SK-N-SH (cell line): Measurements from ENCODE around the gene PPFIBP2.

Source experiments
- EP300 ChIP-seq, 2 experiments: IDR thresholded peaks; 2 replicates each; pipeline versions ENCODE4 v1.4.0 to v1.6.1; 2012; ENCODE audit warnings: borderline replicate concordance in 1 of 2, low read depth in 1 of 2, low read length in 1 of 2
- EZH2phosphoT487 ChIP-seq: fragments of 200-600 bp; sonication (generic); IDR thresholded peaks from 2 replicates; pipeline ENCODE4 v1.6.1; 2017; ENCODE audit warnings: low read depth, mixed run types, mild to moderate bottlenecking, antibody characterized with exemption, moderate library complexity, borderline replicate concordance
- FOXM1 ChIP-seq: IDR thresholded peaks from 2 replicates; pipeline ENCODE4 v1.4.0; 2012; ENCODE audit warnings: low read depth, mild to moderate bottlenecking
- GABPA ChIP-seq: IDR thresholded peaks from 2 replicates; pipeline ENCODE4 v1.4.0; 2012; ENCODE audit warnings: low read depth, mild to moderate bottlenecking
- MAX ChIP-seq: IDR thresholded peaks from 2 replicates; pipeline ENCODE4 v1.4.0; 2012; ENCODE audit warnings: low read depth
- MEF2A ChIP-seq: IDR thresholded peaks from 2 replicates; pipeline ENCODE4 v1.4.0; 2012; ENCODE audit warnings: low read depth, borderline replicate concordance
- POLR2AphosphoS5 ChIP-seq: IDR thresholded peaks from 2 replicates; pipeline ENCODE4 v1.6.1; 2012; ENCODE audit warnings: low read depth, low read length
- REST ChIP-seq: IDR thresholded peaks from 2 replicates; pipeline ENCODE4 v1.6.1; 2012; ENCODE audit warnings: mild to moderate bottlenecking, low read depth, low read length, moderate library complexity
- SMC3 ChIP-seq: IDR thresholded peaks from 2 replicates; pipeline ENCODE4 v1.6.1; 2012; ENCODE audit warnings: low read depth, low read length, improper control_type of control experiment
- TCF12 ChIP-seq: IDR thresholded peaks from 2 replicates; pipeline ENCODE4 v1.4.0; 2012
- USF2 ChIP-seq: fragments of 150-350 bp; IDR thresholded peaks from 2 replicates; pipeline ENCODE4 v1.6.1; 2017; ENCODE audit warnings: antibody characterized with exemption, low read length, low read depth, borderline replicate concordance
- YY1 ChIP-seq: IDR thresholded peaks from 2 replicates; pipeline ENCODE4 v1.4.0; 2012; ENCODE audit warnings: low read depth, mild to moderate bottlenecking
- TF ChIP-seq, protein P1 (sequence below): fragments of 200-600 bp; sonication (generic); IDR thresholded peaks from 2 replicates; pipeline ENCODE4 v1.6.1; 2017; ENCODE audit warnings: antibody characterized with exemption, mild to moderate bottlenecking, moderate library complexity
- TF ChIP-seq, protein P2 (sequence below): IDR thresholded peaks from 2 replicates; pipeline ENCODE4 v1.4.0; 2012; ENCODE audit warnings: low read depth, borderline replicate concordance

DNA sequence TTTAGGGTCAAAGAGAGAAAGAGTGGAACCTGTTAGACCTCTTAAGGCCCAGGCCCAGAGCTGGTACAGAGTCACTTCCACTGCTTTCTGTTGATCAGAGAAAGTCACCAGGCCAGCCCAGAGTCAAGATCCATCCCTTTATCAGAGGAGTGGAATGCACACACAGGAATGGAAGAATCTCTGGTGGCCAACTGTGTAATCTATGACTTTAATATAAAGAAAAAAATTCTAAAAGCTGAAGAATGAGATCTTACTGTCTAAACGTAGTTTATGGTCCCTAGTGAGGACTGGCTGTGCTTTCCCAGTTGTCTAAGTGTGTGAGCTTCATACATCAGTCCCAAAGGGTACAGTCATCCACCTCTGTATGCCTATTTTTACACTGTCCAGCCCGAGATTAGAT lies 51.0 kb downstream of the PPFIBP2 start:
- TF ChIP-seq, protein P1, sequence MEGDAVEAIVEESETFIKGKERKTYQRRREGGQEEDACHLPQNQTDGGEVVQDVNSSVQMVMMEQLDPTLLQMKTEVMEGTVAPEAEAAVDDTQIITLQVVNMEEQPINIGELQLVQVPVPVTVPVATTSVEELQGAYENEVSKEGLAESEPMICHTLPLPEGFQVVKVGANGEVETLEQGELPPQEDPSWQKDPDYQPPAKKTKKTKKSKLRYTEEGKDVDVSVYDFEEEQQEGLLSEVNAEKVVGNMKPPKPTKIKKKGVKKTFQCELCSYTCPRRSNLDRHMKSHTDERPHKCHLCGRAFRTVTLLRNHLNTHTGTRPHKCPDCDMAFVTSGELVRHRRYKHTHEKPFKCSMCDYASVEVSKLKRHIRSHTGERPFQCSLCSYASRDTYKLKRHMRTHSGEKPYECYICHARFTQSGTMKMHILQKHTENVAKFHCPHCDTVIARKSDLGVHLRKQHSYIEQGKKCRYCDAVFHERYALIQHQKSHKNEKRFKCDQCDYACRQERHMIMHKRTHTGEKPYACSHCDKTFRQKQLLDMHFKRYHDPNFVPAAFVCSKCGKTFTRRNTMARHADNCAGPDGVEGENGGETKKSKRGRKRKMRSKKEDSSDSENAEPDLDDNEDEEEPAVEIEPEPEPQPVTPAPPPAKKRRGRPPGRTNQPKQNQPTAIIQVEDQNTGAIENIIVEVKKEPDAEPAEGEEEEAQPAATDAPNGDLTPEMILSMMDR, result no peak
- TF ChIP-seq EZH2phosphoT487, result no peak
- TF ChIP-seq SMC3, result no peak
- TF ChIP-seq EP300 (IDR thresholded peaks at IDR 0.05; ENCODE audit: borderline replicate concordance in 1 of 2, low read depth in 1 of 2, low read length in 1 of 2), result no peak
- TF ChIP-seq YY1, result no peak
- TF ChIP-seq POLR2AphosphoS5, result no peak
- no peak for TF ChIP-seq TCF12
- no peak for TF ChIP-seq MEF2A
- no peak for TF ChIP-seq FOXM1
- TF ChIP-seq USF2, result no peak
- no peak for TF ChIP-seq REST
- TF ChIP-seq, protein P2, sequence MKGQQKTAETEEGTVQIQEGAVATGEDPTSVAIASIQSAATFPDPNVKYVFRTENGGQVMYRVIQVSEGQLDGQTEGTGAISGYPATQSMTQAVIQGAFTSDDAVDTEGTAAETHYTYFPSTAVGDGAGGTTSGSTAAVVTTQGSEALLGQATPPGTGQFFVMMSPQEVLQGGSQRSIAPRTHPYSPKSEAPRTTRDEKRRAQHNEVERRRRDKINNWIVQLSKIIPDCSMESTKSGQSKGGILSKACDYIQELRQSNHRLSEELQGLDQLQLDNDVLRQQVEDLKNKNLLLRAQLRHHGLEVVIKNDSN, result no peak
- no peak for TF ChIP-seq GABPA
- no peak for TF ChIP-seq MAX
